NOMO-1 treated with dmso at 0.1 percent for 144 hours (cell line): Measurements from ENCODE around the gene CRMP1.

ENCODE experiments used
- DNase-seq: peaks from one replicate; lab custom pipeline; 2025; ENCODE audit not compliant: unreplicated experiment; lab: John Stamatoyannopoulos, UW

The CRMP1 gene

DNA sequence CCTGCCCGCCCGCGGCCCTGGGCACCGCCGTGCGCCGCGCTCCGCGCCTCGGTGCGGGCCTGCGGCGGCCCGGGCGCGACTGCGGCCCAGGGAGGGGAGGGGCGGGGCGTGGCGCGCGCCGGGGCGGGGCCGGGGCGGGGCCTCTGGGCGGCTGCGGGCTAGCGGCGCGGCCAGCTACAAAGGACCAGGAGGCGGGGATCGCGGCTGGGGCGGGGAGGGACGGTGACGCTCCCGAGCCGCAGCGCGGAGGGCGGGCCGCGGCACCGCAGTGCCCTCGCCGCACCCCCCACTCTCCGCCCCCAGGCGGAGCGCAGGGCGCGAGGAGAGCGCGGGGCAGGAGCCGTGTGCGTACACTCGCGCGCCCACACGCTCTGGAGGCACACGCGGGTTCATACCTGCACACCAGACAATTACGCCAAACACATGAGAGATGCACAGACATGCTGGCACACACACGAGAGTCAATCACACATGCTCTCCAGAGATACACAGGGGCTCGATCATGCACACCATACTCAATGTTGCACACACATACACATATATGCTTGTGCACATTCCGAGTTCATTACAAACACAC, at the start of gene CRMP1:
CRMP1 (minus strand) TSS at position 83 of the 577 bp plus-strand sequence. CDS start 117 bp downstream, outside the sequence.
- DNase-seq = no peak

GRCh38 chr4:5941601-5942000, 48.7 kb upstream of the CRMP1 start:
- no peak for DNase-seq

GRCh38 chr4:5940470-5941203, 47.8 kb upstream of the CRMP1 start:
- DNase-seq = no peak

GRCh38 chr4:5933996-5934831, 41.3 kb upstream of the CRMP1 start:
- DNase-seq = no peak

DNA sequence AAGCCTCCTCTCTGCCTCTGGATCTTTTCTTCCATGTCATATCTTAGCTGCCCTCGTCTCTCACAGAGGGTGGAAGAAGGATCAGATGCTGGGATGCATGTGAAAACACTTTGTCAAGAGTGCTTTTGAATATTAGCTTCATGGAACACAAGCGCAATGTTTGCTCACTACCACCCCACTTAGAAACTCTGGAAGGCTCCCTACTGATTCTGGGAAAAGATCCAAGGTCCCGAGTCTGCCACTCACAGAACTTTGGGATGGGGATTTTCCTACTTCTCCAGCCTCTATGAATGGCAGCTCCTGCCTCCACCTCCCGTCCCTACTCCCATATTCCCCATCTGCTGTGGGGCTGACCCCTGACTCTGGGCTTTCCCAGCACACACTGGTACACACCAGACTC, 40.2 kb upstream of the CRMP1 start:
- DNase-seq = no peak

- no peak for DNase-seq
Observed at GRCh38 chr4:5932035-5932568, 39.2 kb upstream of the CRMP1 start.

DNA sequence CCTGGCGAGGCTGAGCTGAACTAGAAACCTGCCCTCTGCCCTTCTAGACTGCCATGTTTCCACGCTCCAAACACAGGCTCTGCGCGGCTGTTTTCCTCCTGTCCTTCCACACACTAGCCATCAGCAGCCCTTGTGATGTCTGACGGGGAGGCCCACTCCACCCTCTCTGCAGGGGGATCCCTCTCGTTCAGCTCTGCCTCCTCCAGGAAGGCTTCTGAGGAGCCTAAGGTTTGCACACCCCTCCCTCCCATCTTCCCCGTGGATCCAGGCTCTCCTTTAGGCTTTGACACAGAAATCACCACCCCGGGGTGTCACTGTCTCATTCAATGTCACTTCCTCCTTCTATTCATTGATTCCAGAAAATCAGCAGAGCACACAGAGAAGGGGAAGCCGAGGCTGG, 38.6 kb upstream of the CRMP1 start:
- no peak for DNase-seq

DNA sequence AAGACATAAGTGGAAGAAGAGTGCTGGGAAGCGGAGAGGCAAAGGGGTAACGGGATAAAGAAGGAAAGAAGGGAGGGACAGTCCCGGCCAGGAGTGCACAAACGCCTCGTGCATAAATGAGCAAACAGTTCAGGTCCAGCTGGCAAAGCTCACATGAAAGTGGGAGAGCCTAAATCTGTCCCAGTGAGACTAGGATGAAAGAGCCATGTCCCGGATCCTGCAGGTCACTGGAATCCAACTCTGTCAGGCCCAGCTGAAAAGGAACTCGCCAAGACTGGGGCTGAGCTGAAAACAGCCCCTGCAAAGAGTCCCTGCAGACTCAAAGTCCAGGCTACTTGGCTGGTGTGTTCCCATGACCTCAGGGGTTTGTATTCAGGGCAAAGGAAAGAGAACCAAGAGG, 38.0 kb upstream of the CRMP1 start:
- DNase-seq = no peak

DNA sequence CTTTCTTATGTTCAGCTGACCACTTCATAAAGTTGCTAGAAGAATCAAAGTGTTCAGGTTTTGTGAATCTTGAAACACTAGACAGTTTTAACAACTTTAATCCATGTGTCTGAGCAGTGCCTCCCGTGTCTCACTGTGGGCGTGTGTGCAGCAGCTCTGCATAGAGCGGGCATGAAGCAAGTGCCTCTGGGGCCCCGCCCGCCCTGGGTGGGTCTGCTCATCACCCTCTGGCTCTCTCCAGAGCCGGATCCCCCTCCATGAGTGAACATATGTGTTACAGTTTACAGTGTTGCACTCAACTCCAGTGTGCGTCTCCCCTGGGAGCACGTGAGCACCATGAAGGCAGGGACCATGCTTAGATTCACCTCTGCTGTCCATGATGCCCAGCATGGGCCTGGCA, 37.6 kb upstream of the CRMP1 start:
- no peak for DNase-seq

DNA sequence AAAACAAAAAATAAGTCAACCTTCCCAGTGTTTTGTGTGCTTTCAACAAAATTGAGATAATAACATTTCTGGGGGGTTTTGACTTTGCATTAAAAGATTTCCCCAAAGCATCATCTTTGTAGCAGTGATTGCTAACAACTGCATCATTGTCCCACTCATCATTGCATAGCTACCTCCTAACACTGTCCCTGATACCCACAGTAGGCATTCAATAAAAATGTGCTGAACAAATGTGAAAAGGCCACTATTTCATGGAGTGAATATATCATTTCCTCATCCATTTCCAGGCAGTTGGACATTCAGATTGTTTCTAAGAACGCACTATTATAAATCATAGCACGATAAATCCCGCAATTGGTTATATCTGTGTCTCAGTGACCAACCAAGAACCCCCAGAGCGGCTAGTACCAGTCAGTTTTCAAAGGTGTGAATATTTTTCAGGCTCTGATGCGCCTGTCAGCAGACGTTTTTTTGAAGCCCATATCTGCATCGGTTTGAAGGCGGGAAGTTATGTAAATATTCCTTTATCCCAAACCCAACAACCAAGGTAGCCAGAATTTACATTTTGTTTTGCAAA, 36.0 kb upstream of the CRMP1 start:
- no peak for DNase-seq

- no peak for DNase-seq
Observed at GRCh38 chr4:5928274-5928673, 35.4 kb upstream of the CRMP1 start.

GRCh38 chr4:5927747-5928146, 34.9 kb upstream of the CRMP1 start:
- no peak for DNase-seq

- DNase-seq = no peak
Observed at GRCh38 chr4:5927116-5927515, 34.2 kb upstream of the CRMP1 start.

- DNase-seq = no peak
Observed at GRCh38 chr4:5926598-5926997, 33.7 kb upstream of the CRMP1 start.

DNA sequence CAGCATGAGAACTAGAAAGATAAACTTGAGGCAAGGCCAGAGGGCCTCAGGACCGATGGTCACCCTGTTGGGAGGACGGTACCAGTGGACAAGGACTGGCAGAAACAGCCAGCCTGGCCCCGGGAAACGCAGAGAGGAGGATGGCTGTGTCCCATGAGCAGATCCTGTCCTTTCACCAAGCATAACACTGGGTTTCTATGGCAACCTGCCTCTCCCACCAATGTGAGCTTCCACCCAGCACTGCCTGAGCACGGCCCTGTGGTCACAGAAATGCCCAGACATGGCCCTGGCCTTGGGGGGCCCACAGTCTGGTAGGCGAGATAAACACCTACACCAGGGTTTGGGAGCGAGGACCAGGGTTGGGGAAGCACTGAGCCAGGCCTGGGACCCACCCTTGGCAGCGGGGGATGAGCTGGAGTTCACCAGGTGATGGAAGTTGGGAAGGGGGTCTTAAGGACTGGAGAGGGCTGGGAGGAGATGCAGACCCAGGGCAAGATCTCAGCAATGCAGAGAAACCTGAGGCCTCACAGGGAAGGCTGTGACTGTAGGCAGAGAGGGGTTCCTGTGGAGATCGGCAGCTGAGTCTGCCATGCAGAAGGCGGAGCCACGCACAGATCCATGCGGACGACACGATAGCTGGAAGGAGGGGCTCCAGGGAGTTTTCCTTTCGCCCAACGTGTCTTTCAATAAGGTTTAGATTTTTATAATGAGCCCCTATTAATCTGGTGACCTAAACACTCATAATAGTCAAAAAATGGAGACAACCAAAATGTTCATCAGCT, 32.7 kb upstream of the CRMP1 start:
- no peak for DNase-seq

DNA sequence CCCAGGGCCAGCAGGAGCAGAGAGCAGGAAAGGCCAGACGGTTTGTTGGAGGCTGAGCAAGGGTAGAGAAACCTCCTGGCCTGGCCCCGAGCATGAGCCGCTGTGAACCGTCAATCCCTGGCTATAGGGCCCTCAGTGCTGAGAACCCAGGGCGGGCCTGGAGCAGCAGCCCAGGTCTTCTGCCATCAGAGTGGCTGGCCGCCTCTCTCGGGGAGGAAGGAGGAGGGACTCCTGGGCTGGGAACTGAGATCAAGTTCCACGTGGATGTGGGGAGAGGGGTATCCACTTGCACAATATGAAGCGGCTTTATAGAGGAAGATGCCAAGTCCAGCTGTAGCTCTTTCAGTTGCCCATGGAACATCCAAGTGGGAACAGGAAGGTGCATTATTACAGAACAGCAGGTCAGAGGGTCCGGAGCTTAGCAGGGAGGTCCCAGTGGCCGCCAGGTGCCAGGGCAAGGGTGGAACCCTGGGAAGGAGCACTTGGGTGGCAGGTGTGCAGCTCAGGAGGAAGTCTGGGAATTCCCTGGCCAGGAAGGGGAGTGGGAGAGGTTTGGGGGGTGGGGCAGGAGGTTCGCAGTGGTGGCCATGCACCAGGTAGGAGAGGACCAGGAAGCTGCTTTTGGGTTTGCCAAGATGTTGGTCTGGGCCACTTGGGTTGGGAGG, 31.7 kb upstream of the CRMP1 start:
- DNase-seq = no peak

DNA sequence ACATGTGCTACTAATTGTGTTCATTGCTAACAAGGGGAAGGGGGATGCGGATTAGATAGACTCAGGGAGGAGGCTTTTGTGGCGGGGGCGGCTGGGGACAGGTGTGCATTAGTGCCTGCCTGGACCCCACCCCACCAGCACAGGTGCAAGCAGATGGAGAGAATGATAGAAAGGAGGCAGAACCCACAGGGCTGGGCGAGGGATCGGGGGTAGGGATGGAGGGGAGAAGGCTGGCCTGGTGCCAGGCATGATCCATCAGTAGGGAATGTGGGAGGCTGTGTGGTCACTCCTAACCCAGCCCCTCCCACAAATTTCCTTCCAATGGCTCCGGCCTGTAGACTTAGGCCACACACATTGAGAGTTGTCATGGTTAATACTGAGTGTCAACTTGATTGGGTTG, 30.5 kb upstream of the CRMP1 start:
- no peak for DNase-seq

GRCh38 chr4:5922556-5922955, 29.7 kb upstream of the CRMP1 start:
- DNase-seq = no peak

GRCh38 chr4:5921981-5922380, 29.1 kb upstream of the CRMP1 start:
- no peak for DNase-seq
